Lung microvascular endothelial cell (primary cell): ENCODE data around the gene RHEX. TPM values are rescaled to one million over a fixed set of nuclear protein-coding genes. Genes with fewer than 3 reads are reported as not detected.
"Not testable (repeated sequence)": the region's sequence is repeated elsewhere in the genome, so short reads cannot be mapped to it uniquely, and the experiment has no call there.

Experiments
- DNase-seq, 2 donors: peaks; one replicate each; pipeline versions ENCODE4 v3.0.0 to v3.0.0-alpha.2; 2010; ENCODE audit warnings: low read depth in 2 of 2
- total RNA-seq: library from RNA; depleted of rRNA; stranded (reverse); fragments of >200 nt; gene quantifications from 2 replicates; pipeline ENCODE4 v1.2.1, GENCODE V29; 2014

RHEX gene
- not detected in 2 replicates for total RNA-seq

- not testable (repeated sequence) for DNase-seq
These were observed at the start of gene RHEX for GRCh38 chr1:206052919-206053610. TSS of gene RHEX (plus strand) at chr1:206053173. CDS start at chr1:206097829, 44,656 bp downstream.

- DNase-seq = no peak
These were observed 48.8 kb upstream of the RHEX start for GRCh38 chr1:206003854-206004800.

GRCh38 chr1:206004826-206005225, 48.1 kb upstream of the RHEX start:
- DNase-seq = no peak

- no peak for DNase-seq
These were observed 47.7 kb upstream of the RHEX start for GRCh38 chr1:206005234-206005633.

GRCh38 chr1:206005778-206006180, 47.2 kb upstream of the RHEX start:
- peak in 1 of 2 donors; percentile 24 for DNase-seq

GRCh38 chr1:206006946-206007345, 46.0 kb upstream of the RHEX start:
- no peak for DNase-seq

- DNase-seq = no peak
These were observed 42.9 kb upstream of the RHEX start for GRCh38 chr1:206010060-206010459.

GRCh38 chr1:206011057-206011456, 41.9 kb upstream of the RHEX start:
- no peak for DNase-seq

- DNase-seq = no peak
These were observed 40.7 kb upstream of the RHEX start for GRCh38 chr1:206012086-206012859.

- peak in 1 of 2 donors; percentile 60 for DNase-seq
These were observed 39.8 kb upstream of the RHEX start for GRCh38 chr1:206013026-206013795.

GRCh38 chr1:206014601-206015000, 38.4 kb upstream of the RHEX start:
- no peak for DNase-seq

GRCh38 chr1:206015071-206015470, 37.9 kb upstream of the RHEX start:
- no peak for DNase-seq

- no peak for DNase-seq
These were observed 32.5 kb upstream of the RHEX start for GRCh38 chr1:206020393-206021007.

GRCh38 chr1:206021008-206021625, 31.9 kb upstream of the RHEX start:
- DNase-seq = no peak

GRCh38 chr1:206021626-206022365, 31.2 kb upstream of the RHEX start:
- peak in 1 of 2 donors; percentile 22 for DNase-seq

GRCh38 chr1:206022766-206023165, 30.2 kb upstream of the RHEX start:
- no peak for DNase-seq

- no peak for DNase-seq
These were observed 29.3 kb upstream of the RHEX start, which contains the start of gene CTSE for GRCh38 chr1:206023695-206024094. TSS of gene CTSE (minus strand) at chr1:206023895. CDS start at chr1:206023791, 104 bp downstream.

- no peak for DNase-seq
These were observed 27.6 kb upstream of the RHEX start for GRCh38 chr1:206025283-206025820.

- peak in 1 of 2 donors; percentile 79 for DNase-seq
These were observed 23.5 kb upstream of the RHEX start for GRCh38 chr1:206029484-206029883.
